SU-DHL-6 (cell line): ENCODE results near the gene KCNG4.

Experiments
- EZH2phosphoT487 ChIP-seq: fragments of 200-600 bp; sonication (generic), shearing (Covaris generic); conservative IDR thresholded peaks from 2 replicates; pipeline ENCODE4 v1.6.1; 2018; ENCODE audit warnings: mild to moderate bottlenecking, antibody characterized with exemption, low read length, moderate library complexity, mixed read lengths
- TF ChIP-seq, protein P1 (sequence below): fragments of 200-600 bp; sonication (generic); IDR thresholded peaks from one replicate; pipeline ENCODE4 v1.5.1; 2017; ENCODE audit warnings: antibody characterized with exemption, mild to moderate bottlenecking, low read length, moderate library complexity; ENCODE audit not compliant: insufficient read depth, poor library complexity, severe bottlenecking

DNA sequence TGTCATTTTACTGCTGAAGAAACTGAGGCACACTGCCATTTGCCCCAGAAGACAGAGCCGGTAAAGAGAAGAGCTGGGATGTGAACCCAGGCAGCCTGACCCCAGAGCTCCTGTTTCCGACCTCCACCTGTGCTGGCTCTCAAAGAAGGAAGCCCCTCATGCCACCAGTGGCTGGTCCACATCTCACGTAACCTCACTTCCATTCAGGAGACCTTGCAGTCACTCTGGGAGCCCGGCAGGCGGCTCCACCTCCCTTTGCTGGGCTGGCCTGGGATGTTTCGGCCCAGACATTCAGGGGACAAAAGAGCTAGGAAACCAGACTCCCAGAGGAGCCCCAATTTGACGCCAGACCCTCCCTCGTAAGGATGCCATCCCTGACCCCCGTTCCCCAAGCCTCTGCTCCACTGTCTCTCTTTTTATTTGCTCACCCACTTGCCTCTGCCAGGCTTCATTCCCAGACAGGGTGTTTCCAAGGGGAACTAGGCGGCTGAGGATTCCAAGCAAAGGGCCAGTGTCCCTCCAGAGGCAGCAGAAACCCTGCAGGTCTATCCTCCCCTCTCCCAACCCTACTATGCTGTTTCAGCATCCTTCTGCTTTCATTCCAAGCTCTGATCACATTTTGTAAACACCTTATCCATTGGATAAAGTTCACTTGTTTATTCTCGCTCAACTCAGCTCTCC is 55.8 kb downstream of the KCNG4 start:
- TF ChIP-seq, protein P1, sequence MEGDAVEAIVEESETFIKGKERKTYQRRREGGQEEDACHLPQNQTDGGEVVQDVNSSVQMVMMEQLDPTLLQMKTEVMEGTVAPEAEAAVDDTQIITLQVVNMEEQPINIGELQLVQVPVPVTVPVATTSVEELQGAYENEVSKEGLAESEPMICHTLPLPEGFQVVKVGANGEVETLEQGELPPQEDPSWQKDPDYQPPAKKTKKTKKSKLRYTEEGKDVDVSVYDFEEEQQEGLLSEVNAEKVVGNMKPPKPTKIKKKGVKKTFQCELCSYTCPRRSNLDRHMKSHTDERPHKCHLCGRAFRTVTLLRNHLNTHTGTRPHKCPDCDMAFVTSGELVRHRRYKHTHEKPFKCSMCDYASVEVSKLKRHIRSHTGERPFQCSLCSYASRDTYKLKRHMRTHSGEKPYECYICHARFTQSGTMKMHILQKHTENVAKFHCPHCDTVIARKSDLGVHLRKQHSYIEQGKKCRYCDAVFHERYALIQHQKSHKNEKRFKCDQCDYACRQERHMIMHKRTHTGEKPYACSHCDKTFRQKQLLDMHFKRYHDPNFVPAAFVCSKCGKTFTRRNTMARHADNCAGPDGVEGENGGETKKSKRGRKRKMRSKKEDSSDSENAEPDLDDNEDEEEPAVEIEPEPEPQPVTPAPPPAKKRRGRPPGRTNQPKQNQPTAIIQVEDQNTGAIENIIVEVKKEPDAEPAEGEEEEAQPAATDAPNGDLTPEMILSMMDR: no peak
- no peak for TF ChIP-seq EZH2phosphoT487
